Activated CD8-positive, alpha-beta T cell treated with anti-CD3 and anti-CD28 coated beads for 36 hours (primary cell): ENCODE results near the gene EXOC4. TPM values are rescaled to one million over a fixed set of nuclear protein-coding genes. Genes with fewer than 3 reads are reported as not detected.

ENCODE experiments used
- ATAC-seq: fragments of 200-7000 bp; cut with Tn5 transposase; one replicate; pipeline ENCODE4 v1.10.0; 2021; ENCODE audit warnings: mild to moderate bottlenecking, moderate library complexity
- CTCF ChIA-PET: fragments of 350-600 bp; sonication (Branson Sonifier 250); formaldehyde crosslinking; loops from one replicate; lab custom pipeline; 2021; ENCODE audit warnings: antibody characterized with exemption; lab: Charles Lee
- POLR2A ChIA-PET: fragments of 350-600 bp; sonication (Branson Sonifier 250); formaldehyde crosslinking; loops from one replicate; lab custom pipeline; 2021; ENCODE audit warnings: antibody characterized with exemption; lab: Charles Lee
- DNase-seq: peaks from one replicate; pipeline ENCODE4 v3.0.0-alpha.2; 2020
- H3K27ac Mint-ChIP-seq: one replicate; pipeline ENCODE4 v1.8.0; 2021; ENCODE audit warnings: mild to moderate bottlenecking, mixed read lengths
- H3K27me3 Mint-ChIP-seq: one replicate; pipeline ENCODE4 v1.8.0; 2021; ENCODE audit warnings: mixed read lengths
- H3K36me3 Mint-ChIP-seq: one replicate; pipeline ENCODE4 v1.8.0; 2021; ENCODE audit warnings: low read depth, mixed read lengths
- H3K4me1 Mint-ChIP-seq: one replicate; pipeline ENCODE4 v1.8.0; 2021; ENCODE audit warnings: low read depth, mixed read lengths
- H3K4me3 Mint-ChIP-seq: one replicate; pipeline ENCODE4 v1.8.0; 2021; ENCODE audit warnings: mild to moderate bottlenecking, moderate library complexity, mixed read lengths
- H3K9me3 Mint-ChIP-seq: one replicate; pipeline ENCODE4 v1.8.0; 2021; ENCODE audit warnings: mixed read lengths
- CTCF ChIP-seq: fragments of 200-600 bp; IDR thresholded peaks from one replicate; pipeline ENCODE4 v1.8.0; 2022; ENCODE audit warnings: antibody characterized with exemption, mild to moderate bottlenecking
- intact Hi-C: fragments of 100-400 bp; cut with micrococcal nuclease; formaldehyde crosslinking; loops from one replicate; pipeline ENCODE4 v1.10.0; 2022
- total RNA-seq, 2 experiments: library from RNA; stranded (reverse); gene quantifications; one replicate each; pipeline ENCODE4 v1.2.3, GENCODE V29; 2021

The EXOC4 gene
- total RNA-seq, 2 experiments from 2014 or later = 54.1 to 61.7 TPM

- DNase-seq = no peak
- CTCF ChIA-PET = no interaction called here
- ATAC-seq = no peak
- H3K27ac Mint-ChIP-seq = no peak overlapping the region
- no peaks in the 10 kb centered on the region for H3K9me3 Mint-ChIP-seq
- POLR2A ChIA-PET = no interaction called here
- no peak for TF ChIP-seq CTCF
- no peaks in the 10 kb centered on the region for H3K4me1 Mint-ChIP-seq
- intact Hi-C loops = no loop called here
- no peaks in the 10 kb centered on the region for H3K27me3 Mint-ChIP-seq
- peaks cover 3% of the 10 kb centered on the region for H3K36me3 Mint-ChIP-seq
- H3K4me3 Mint-ChIP-seq = no peak overlapping the region
Observed at GRCh38 chr7:133975130-133975529, 722.3 kb downstream of the EXOC4 start.

- H3K4me3 Mint-ChIP-seq = no peak overlapping the region
- no peaks in the 10 kb centered on the region for H3K4me1 Mint-ChIP-seq
- TF ChIP-seq CTCF = no peak
- DNase-seq (no peak), ATAC-seq (no peak)
- CTCF ChIA-PET = no interaction called here
- no peaks in the 10 kb centered on the region for H3K9me3 Mint-ChIP-seq
- intact Hi-C loops = no loop called here
- POLR2A ChIA-PET = no interaction called here
- H3K27me3 Mint-ChIP-seq = no peaks in the 10 kb centered on the region
- H3K27ac Mint-ChIP-seq = no peak overlapping the region
- peaks cover 3% of the 10 kb centered on the region for H3K36me3 Mint-ChIP-seq
Observed at GRCh38 chr7:133976140-133976539, 723.3 kb downstream of the EXOC4 start.

- ChIA-PET CTCF (no interaction called here), POLR2A (no interaction called here)
- Mint-ChIP-seq H3K9me3 (no peaks in the 10 kb centered on the region), H3K36me3 (peaks cover 3% of the 10 kb centered on the region), H3K4me3 (no peak overlapping the region), H3K27ac (no peak overlapping the region), H3K4me1 (no peaks in the 10 kb centered on the region), H3K27me3 (no peaks in the 10 kb centered on the region)
- intact Hi-C loops = no loop called here
- ATAC-seq (no peak), DNase-seq (no peak)
- no peak for TF ChIP-seq CTCF
Observed at GRCh38 chr7:133977409-133978274, 724.8 kb downstream of the EXOC4 start.

GRCh38 chr7:133978502-133979295 lies 725.8 kb downstream of the EXOC4 start:
- no peaks in the 10 kb centered on the region for H3K9me3 Mint-ChIP-seq

More at GRCh38 chr7:133978502-133979295, 725.8 kb downstream of the EXOC4 start:
- H3K27ac Mint-ChIP-seq = no peak overlapping the region
- no peaks in the 10 kb centered on the region for H3K27me3 Mint-ChIP-seq
- no peak overlapping the region for H3K4me3 Mint-ChIP-seq
- ATAC-seq = no peak
- intact Hi-C loops = no loop called here
- peaks cover 3% of the 10 kb centered on the region for H3K36me3 Mint-ChIP-seq
- no peaks in the 10 kb centered on the region for H3K4me1 Mint-ChIP-seq
- no peak for DNase-seq
- POLR2A ChIA-PET = no interaction called here
- no peak for TF ChIP-seq CTCF
- CTCF ChIA-PET = no interaction called here
